ENCODE data around the gene OSBPL3. TPM values are rescaled to one million over a fixed set of nuclear protein-coding genes. Genes with fewer than 3 reads are reported as not detected.

The OSBPL3 gene
- polyA plus RNA-seq, 1 experiment: 26.5 TPM

- Histone ChIP-seq H3K27me3 (ENCODE audit: control insufficient read depth, insufficient read depth, low read length) (no peaks in the 10 kb centered on the region), H3K36me3 (ENCODE audit: control insufficient read depth, insufficient read depth, low read length) (peaks cover 2% of the 10 kb centered on the region; the same call in 1 of the 2 replicates), H3K4me3 (ENCODE audit: low read depth, low read length) (no peak overlapping the region)
- DNase-seq (ENCODE audit: low read depth): no peak
- CTCF ChIA-PET: interaction anchor here (0.7 to 1.5 kb wide), 2 partner anchors 10 to 14 kb away, joined by 3 to 6 read pairs; no protein-coding TSS in a partner anchor
- TF ChIP-seq CTCF (IDR thresholded peaks at IDR 0.05; ENCODE audit: insufficient read depth, low read depth, low read length): peak; percentile 49
- POLR2A ChIA-PET: interaction anchor here (0.7 kb wide), 1 partner anchor 249 kb away, joined by 3 read pairs; no protein-coding TSS in a partner anchor
Measured at GRCh38 chr7:24788075-24788474, 191.9 kb downstream of the OSBPL3 start.

GRCh38 chr7:24786941-24787340 is 193.0 kb downstream of the OSBPL3 start:
- H3K4me3 ChIP-seq (ENCODE audit: low read depth, low read length): no peak overlapping the region
- CTCF ChIA-PET: interaction anchor here (1.0 kb wide), 1 partner anchor 25 kb away, joined by 4 read pairs; no protein-coding TSS in a partner anchor
- TF ChIP-seq CTCF (IDR thresholded peaks at IDR 0.05; ENCODE audit: insufficient read depth, low read depth, low read length): no peak
- DNase-seq (ENCODE audit: low read depth): peak; percentile 77
- H3K27me3 ChIP-seq (ENCODE audit: control insufficient read depth, insufficient read depth, low read length): no peaks in the 10 kb centered on the region
- H3K36me3 ChIP-seq (ENCODE audit: control insufficient read depth, insufficient read depth, low read length): peaks cover 2% of the 10 kb centered on the region; the same call in 1 of the 2 replicates
- POLR2A ChIA-PET: no interaction called here

GRCh38 chr7:24786306-24786705 is 193.7 kb downstream of the OSBPL3 start:
- no peak for DNase-seq (ENCODE audit: low read depth)
- ChIA-PET CTCF (no interaction called here), POLR2A (no interaction called here)
- Histone ChIP-seq H3K4me3 (ENCODE audit: low read depth, low read length) (no peak overlapping the region), H3K36me3 (ENCODE audit: control insufficient read depth, insufficient read depth, low read length) (peaks cover 2% of the 10 kb centered on the region; the same call in 1 of the 2 replicates), H3K27me3 (ENCODE audit: control insufficient read depth, insufficient read depth, low read length) (no peaks in the 10 kb centered on the region)
- TF ChIP-seq CTCF (IDR thresholded peaks at IDR 0.05; ENCODE audit: insufficient read depth, low read depth, low read length): no peak

GRCh38 chr7:24784277-24784676 is 195.7 kb downstream of the OSBPL3 start:
- no peak for DNase-seq (ENCODE audit: low read depth)
- Histone ChIP-seq H3K36me3 (ENCODE audit: control insufficient read depth, insufficient read depth, low read length) (peaks cover 2% of the 10 kb centered on the region; the same call in 1 of the 2 replicates), H3K27me3 (ENCODE audit: control insufficient read depth, insufficient read depth, low read length) (no peaks in the 10 kb centered on the region), H3K4me3 (ENCODE audit: low read depth, low read length) (no peak overlapping the region)
- POLR2A ChIA-PET: no interaction called here
- CTCF ChIA-PET: no interaction called here
- no peak for TF ChIP-seq CTCF (IDR thresholded peaks at IDR 0.05; ENCODE audit: insufficient read depth, low read depth, low read length)

GRCh38 chr7:24783698-24784097 is 196.3 kb downstream of the OSBPL3 start:
- H3K4me3 ChIP-seq (ENCODE audit: low read depth, low read length): no peak overlapping the region
- H3K36me3 ChIP-seq (ENCODE audit: control insufficient read depth, insufficient read depth, low read length): peaks cover 2% of the 10 kb centered on the region; the same call in 1 of the 2 replicates
- no peak for TF ChIP-seq CTCF (IDR thresholded peaks at IDR 0.05; ENCODE audit: insufficient read depth, low read depth, low read length)
- POLR2A ChIA-PET: no interaction called here
- CTCF ChIA-PET: interaction anchor here (1.2 kb wide), 2 partner anchors 29 to 61 kb away, joined by 4 to 6 read pairs; no protein-coding TSS in a partner anchor
- DNase-seq (ENCODE audit: low read depth): no peak
- no peaks in the 10 kb centered on the region for H3K27me3 ChIP-seq (ENCODE audit: control insufficient read depth, insufficient read depth, low read length)
